NCI-H774 (cell line): ENCODE data around the gene KRAS.
"Not testable (repeated sequence)": the region's sequence is repeated elsewhere in the genome, so short reads cannot be mapped to it uniquely, and the experiment has no call there.

ENCODE experiments used
- DNase-seq: peaks from one replicate; lab custom pipeline; 2025; lab: John Stamatoyannopoulos, UW

KRAS gene

GRCh38 chr12:25250744-25251730, at the start of gene KRAS:
KRAS (minus strand) TSS chr12:25250929.
- peak; percentile 99 for DNase-seq

GRCh38 chr12:25296381-25296780, 45.7 kb upstream of the KRAS start:
- DNase-seq, result no peak

- no peak for DNase-seq
Measured at GRCh38 chr12:25295361-25295760, 44.6 kb upstream of the KRAS start.

DNA sequence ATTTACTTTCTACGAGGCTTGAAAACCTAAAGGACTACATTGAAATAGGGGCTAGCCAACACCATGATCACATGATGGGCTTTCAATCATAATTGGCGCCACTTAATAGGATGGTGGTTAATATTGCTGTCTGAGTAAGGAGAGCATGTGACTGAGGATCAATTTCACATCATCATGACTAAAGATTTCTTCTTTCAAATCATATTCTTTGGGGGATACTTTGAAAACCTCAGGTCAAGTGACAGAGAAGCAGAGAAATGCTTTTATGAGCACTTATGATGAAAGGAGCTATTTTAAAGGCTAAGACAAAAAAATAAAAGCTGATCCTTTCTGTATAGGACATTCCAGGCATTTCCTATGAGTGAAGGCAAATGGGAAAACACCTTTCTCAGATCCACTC, 42.9 kb upstream of the KRAS start:
- no peak for DNase-seq

DNA sequence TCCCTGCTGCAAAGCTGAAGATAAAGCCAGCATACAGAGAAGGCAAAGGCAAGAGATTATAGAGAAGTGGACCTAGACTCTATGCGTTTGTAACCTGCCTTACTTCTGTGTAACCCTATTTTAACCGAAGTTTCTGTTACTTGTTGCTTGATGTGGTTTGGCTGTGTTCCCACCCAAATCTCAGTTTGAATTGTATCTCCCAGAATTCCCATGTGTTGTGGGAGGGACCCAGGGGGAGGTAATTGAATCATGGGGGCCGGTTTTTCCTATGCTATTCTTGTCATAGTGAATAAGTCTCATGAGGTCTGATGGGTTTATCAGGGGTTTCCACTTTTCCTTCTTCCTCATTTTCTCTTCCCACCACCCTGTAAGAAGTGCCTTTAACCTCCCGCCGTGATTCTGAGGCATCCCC, 42.1 kb upstream of the KRAS start:
- DNase-seq, result not testable (repeated sequence)

DNA sequence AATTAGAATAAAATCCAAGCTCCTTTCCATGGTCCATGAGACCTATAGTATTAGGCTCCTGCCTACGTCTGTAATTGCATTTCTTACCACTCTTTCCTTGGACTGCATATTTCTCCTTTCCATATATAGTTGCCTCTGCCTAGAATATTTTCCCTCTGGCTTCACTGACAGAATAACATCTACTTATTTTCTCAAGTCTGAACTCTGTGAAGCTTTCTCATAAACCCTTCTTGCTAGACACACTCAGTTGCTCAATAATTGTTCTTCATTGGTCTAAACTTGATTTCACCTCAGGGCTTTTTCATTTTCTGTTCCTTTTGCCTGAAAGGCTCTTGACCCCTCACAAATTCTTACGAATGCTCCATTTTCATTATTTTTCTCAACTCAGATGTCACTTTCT, 36.9 kb upstream of the KRAS start:
- DNase-seq, result no peak

GRCh38 chr12:25286837-25287236, 36.1 kb upstream of the KRAS start:
- DNase-seq, result no peak

GRCh38 chr12:25284024-25284423, 33.3 kb upstream of the KRAS start:
- no peak for DNase-seq

DNA sequence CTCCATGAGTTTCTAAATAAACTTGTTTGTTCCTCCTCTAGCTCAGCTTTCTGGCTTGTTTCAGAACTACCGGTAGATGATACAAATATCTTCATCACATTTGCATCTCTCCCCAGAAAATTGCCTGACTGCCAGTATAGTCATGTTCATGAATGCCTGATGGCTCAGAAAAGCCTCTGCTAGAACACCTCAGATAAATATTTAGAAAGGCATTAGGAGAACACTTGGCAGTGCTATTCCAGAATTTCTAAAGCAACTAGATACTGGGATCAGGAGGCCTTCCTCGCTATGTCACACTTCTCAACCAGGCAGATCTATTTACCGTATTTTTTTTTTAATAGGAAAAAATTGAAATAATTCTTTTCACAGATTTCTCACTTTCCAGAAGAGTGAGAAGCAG, 32.3 kb upstream of the KRAS start:
- DNase-seq, result no peak

GRCh38 chr12:25280082-25280481, 29.4 kb upstream of the KRAS start:
- no peak for DNase-seq

DNA sequence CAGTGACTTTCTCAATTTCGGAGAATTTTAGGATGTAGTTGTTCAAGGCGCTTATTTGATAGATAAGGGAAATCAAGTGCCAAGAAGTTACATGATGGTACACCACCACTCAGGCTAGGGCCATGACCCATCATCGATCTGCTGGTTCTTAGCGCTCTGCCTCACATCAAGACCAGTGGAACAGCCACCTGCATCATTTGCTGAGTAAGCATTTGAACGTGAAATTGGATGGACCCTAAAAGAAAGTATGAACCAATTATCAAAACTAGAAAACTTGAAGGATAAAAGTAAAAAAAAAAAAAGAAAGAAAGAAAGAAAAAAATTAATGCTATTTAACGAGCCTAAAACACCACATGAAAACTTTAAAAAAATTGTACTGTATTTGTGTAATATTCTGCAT, 27.5 kb upstream of the KRAS start:
- DNase-seq, result no peak

DNA sequence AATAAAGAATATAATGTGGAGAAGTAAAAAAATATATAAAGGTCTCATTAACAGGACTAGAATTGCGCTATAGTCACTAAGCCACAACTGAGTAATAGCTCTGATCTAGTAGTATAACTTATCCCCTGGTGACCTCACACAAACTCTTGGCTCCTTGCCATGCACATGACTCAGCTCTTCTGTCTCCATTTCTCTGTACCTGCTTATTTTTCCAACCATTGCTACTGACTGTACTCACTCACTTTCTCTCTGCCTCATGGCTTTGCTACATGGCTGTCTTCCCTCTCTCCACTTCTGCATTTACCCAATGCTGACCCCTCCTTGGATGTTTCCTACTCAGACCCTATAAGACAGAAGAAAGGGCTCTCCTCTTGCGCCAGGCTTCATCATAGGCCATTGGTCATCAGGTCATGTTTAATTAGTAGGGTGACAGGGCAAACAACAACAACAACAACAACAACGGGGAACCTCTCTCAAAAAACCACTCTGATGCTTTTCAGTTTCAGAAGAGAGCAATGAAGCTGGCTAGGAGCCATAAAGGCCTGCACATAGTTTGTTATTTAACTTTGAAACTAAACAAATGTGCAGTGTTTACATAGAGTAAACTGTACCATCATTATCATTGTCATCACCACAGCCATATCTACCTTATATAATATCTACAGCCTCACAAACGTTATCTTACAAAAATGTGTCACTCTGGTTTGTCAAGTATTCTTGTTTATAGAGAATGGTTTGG, 25.6 kb upstream of the KRAS start:
- DNase-seq, result peak; percentile 66

DNA sequence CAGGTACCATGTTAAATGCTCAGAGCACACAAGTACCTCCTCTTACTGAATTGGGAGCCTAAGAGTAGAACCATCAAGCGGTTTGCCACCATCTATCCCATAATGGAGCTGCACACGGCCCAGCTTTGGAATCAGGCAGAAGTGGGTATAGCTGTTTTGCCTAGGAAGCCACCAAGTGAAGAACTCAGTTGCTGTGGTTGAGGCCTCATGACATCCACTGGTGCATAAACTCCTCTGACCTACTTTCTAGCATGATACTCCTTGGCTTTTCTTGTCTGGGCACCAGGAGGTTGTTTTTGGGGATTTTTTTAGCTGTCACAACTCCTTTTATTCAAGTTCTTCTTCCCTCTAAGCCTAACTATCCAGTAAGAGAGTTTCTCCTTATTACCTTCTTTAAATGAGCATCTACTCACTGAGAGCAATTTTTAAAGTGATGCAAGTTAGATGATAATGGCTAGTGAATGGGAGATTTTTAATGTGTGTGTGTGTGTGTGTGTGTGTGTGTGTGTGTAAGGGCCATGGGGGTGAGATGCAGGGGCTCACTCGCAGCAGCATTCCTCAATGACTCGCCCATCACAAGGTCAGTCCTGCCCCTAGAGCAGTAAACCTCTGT, 20.9 kb upstream of the KRAS start:
- DNase-seq, result no peak

DNA sequence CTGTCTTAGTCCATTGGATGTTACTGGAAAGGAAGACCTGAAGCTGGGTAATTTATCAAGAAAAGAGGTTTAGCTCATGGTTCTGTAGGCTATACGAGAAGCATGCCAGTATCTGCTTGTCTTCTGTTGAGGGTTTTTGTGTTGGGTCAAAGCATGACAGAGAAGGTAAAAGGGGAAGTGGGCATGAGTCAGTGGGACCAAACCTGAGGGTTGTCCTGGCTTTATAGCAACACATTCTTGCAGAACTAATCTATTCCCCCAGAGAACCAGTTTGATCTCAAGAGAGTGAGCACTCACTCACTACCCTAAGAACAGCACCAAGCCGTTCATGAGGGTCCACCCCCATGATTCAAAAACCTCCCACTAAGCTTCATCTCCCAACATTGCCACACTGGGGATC, 19.0 kb upstream of the KRAS start:
- no peak for DNase-seq

DNA sequence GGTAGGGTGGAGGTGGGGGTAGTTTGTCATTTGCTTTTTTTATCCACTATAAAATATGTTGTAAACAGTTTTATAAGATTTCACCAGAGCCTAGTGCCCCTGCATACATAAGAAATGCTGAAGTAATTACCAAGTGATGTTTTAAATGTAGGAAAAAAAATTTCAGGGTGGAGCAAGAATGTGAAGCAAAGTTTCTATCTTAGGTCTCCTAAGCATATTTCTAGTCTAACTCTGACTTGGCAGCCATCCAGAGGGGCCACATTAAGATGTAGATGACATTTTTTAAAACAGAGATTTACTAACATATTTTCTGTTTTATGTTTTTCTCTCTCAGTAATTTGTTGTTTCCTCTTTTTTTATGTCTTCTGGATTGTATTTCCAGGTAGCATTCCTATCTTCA, 15.8 kb upstream of the KRAS start:
- no peak for DNase-seq

- DNase-seq, result no peak
Measured at GRCh38 chr12:25264862-25265261, 14.1 kb upstream of the KRAS start.

DNA sequence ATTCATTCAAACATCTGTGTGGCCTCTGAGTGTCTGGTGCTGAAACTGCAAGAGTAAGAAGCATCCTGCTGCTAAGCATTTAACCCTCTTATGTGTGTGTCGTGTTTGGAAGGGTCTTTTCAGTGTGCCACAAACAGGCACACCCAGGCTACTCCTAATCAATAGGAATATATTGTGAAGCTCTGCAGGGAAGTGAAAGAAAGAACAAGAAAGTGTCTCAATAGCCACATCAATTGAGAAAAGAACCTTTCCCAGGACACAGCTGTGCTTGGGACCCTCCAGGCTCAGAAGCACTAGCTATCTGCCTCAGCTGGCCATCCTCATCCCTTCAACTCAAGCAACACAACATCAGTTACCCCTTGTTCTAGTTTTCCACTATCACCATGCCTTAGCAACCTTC, 13.4 kb upstream of the KRAS start:
- no peak for DNase-seq

DNA sequence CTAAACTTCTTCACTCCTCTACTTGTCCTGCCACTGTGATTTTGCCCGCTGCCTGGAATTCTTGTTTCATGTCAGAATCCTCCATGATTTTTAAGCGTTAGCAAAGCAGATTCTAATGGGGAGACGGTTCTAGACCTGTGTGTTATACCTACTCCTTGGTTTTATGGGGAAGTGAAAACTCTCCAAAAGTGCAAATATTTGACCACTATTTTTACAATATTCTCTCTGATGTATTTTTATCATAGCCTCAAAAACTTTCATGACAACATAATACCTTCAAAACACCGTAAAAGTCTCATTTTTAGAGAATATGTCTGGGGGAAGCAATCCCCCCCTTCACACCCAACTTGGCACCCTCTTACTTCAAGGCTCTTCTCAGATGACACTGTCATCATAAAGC, 12.9 kb upstream of the KRAS start:
- no peak for DNase-seq

- no peak for DNase-seq
Measured at GRCh38 chr12:25262389-25263074, 11.8 kb upstream of the KRAS start.

DNA sequence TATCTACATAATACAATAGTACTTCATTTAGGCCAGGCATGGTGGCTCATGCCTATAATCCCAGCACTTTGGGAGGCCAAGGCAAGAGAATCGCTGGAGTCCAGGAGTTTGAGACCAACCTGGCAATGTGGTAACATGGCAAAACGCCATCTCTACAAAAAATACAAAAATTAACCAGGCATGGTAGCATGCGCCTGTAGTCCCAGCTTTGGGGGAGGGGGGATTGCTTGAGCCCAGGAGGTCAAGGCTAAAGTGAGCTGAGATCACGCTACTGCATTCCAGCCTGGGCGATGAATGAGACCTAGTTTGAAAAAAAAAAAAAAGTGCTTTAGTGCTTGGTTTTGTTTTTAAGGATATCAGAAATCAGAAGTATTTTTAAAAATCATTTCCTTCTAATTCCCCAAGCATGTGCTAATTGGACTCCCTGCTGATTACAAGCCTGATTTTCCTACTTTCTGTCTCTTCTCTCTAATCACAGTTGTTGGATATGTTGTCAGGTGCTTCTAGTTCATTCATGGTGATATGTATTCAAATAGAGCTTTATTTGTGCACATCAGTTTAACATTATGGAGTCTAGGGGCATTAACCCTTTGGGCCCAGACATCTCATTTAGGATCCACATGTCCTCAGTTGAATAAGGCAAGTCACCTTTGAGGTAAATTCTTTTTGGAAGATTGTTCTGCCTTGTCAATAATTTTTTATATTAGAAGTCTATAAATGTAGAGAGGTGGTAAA, 7.0 kb upstream of the KRAS start:
- no peak for DNase-seq

DNA sequence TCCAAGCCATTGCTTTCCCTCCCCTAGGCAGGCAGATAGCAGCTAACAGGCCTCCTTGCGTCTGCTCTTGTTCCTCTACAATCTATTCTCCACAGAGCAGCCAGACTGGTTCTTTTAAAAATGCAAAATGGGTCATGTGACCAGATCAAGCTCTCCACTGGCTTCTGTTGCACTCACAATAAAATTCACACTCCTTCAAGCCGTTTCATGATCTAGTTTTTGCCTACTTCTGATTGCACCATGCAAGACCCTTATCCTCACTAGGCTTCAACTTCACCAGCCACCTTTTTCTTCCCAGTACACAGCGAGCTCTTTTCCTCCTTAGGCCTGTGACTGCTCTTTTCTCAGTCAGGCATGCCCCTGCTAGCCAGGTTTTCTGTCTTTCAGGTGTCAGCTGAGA, 6.1 kb upstream of the KRAS start:
- DNase-seq, result no peak

DNA sequence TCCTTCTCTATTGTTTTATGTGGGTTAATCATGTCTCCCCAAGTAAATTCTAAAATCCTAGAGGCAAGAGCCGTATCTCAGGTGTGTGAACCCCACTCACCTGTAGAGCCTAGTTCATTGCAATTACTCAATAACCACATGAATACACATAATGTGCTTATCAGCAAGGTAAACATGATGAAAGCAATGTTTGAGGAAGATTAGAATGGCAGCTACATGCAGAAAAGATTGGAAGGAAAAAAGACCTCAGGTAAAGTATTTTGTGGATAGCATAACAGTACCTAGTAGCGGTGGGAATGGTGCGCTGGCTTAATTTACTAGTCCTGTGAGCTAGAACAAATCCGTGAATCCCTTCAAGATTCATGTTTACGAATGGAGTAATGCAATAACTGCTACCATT, 5.3 kb upstream of the KRAS start:
- DNase-seq, result no peak
